WTC11 (cell line): Measurements from ENCODE around the gene ADCY3. TPM values are rescaled to one million over a fixed set of nuclear protein-coding genes. Genes with fewer than 3 reads are reported as not detected.

Experiments
- ATAC-seq: fragments of 200-7000 bp; cut with Tn5 transposase; 2 replicates; pipeline ENCODE4 v1.10.0; 2021; ENCODE audit warnings: mild to moderate bottlenecking, moderate library complexity
- CTCF ChIA-PET: fragments of 300-600 bp; sonication (Branson Sonifier 250); formaldehyde crosslinking; loops from one replicate; lab custom pipeline; 2021; ENCODE audit warnings: antibody characterized with exemption; lab: Charles Lee
- POLR2A ChIA-PET: fragments of 350-600 bp; sonication (Branson Sonifier 250); formaldehyde crosslinking; loops from one replicate; lab custom pipeline; 2021; ENCODE audit warnings: antibody characterized with exemption; lab: Charles Lee
- DNase-seq: peaks from one replicate; pipeline ENCODE4 v3.0.0; 2021; ENCODE audit warnings: low spot score
- H3K27ac Mint-ChIP-seq: 2 replicates; pipeline ENCODE4 v1.8.0; 2021; ENCODE audit warnings: mixed read lengths
- H3K27me3 Mint-ChIP-seq: 2 replicates; pipeline ENCODE4 v1.8.0; 2021; ENCODE audit warnings: low read depth, mild to moderate bottlenecking, moderate library complexity, mixed read lengths
- H3K36me3 Mint-ChIP-seq: 2 replicates; pipeline ENCODE4 v1.8.0; 2021; ENCODE audit warnings: mixed read lengths
- H3K4me1 Mint-ChIP-seq: 2 replicates; pipeline ENCODE4 v1.8.0; 2022; ENCODE audit warnings: mixed read lengths
- H3K4me3 Mint-ChIP-seq: 2 replicates; pipeline ENCODE4 v1.8.0; 2021; ENCODE audit warnings: mild to moderate bottlenecking, moderate library complexity, mixed read lengths
- H3K9me3 Mint-ChIP-seq: 2 replicates; pipeline ENCODE4 v1.8.0; 2021; ENCODE audit warnings: mixed read lengths
- ARID4B ChIP-seq: sonication (generic); formaldehyde crosslinking; IDR thresholded peaks from 2 replicates; pipeline ENCODE4 v1.8.0; 2023; ENCODE audit warnings: missing genetic modification reagents, mild to moderate bottlenecking, borderline replicate concordance
- ATF2 ChIP-seq: sonication (generic); formaldehyde crosslinking; IDR thresholded peaks from 2 replicates; pipeline ENCODE4 v1.8.1; 2022; ENCODE audit warnings: low read depth, missing genetic modification reagents, borderline replicate concordance
- CREB1 ChIP-seq: sonication (generic); formaldehyde crosslinking; IDR thresholded peaks from 2 replicates; pipeline ENCODE4 v1.8.0; 2023; ENCODE audit warnings: mild to moderate bottlenecking, missing genetic modification reagents
- GTF2I ChIP-seq: fragments of 250-450 bp; sonication (Bioruptor Pico); conservative IDR thresholded peaks from 2 replicates; pipeline ENCODE4 v1.4.0; 2021; ENCODE audit warnings: mild to moderate bottlenecking
- JUN ChIP-seq: sonication (generic); formaldehyde crosslinking; IDR thresholded peaks from 2 replicates; pipeline ENCODE4 v1.8.0; 2023; ENCODE audit warnings: mild to moderate bottlenecking, missing genetic modification reagents
- MLX ChIP-seq: sonication (generic); formaldehyde crosslinking; IDR thresholded peaks from 2 replicates; pipeline ENCODE4 v1.8.1; 2023; ENCODE audit warnings: mild to moderate bottlenecking, missing genetic modification reagents, moderate library complexity
- NFYB ChIP-seq: sonication (generic); formaldehyde crosslinking; conservative IDR thresholded peaks from 2 replicates; pipeline ENCODE4 v1.8.0; 2022; ENCODE audit warnings: low read depth, missing genetic modification reagents
- PREB ChIP-seq: sonication (generic); formaldehyde crosslinking; IDR thresholded peaks from 2 replicates; pipeline ENCODE4 v1.8.1; 2022; ENCODE audit warnings: mild to moderate bottlenecking, missing genetic modification reagents, moderate library complexity, borderline replicate concordance
- STAT6 ChIP-seq: sonication (generic); formaldehyde crosslinking; conservative IDR thresholded peaks from 2 replicates; pipeline ENCODE4 v1.8.1; 2023; ENCODE audit warnings: mild to moderate bottlenecking, low read depth, missing genetic modification reagents, moderate library complexity
- TP53 ChIP-seq: sonication (generic); formaldehyde crosslinking; IDR thresholded peaks from 2 replicates; pipeline ENCODE4 v1.8.1; 2023; ENCODE audit warnings: mild to moderate bottlenecking, missing genetic modification reagents
- ZBTB43 ChIP-seq: sonication (generic); formaldehyde crosslinking; IDR thresholded peaks from 2 replicates; pipeline ENCODE4 v1.8.1; 2023; ENCODE audit warnings: mild to moderate bottlenecking, missing genetic modification reagents
- ZNF219 ChIP-seq: sonication (generic); formaldehyde crosslinking; IDR thresholded peaks from 2 replicates; pipeline ENCODE4 v1.8.0; 2023; ENCODE audit warnings: missing genetic modification reagents, mild to moderate bottlenecking, borderline replicate concordance
- ZNF232 ChIP-seq: sonication (generic); formaldehyde crosslinking; IDR thresholded peaks from 2 replicates; pipeline ENCODE4 v1.8.0; 2022; ENCODE audit warnings: mild to moderate bottlenecking, missing genetic modification reagents
- ZNF263 ChIP-seq: sonication (generic); formaldehyde crosslinking; IDR thresholded peaks from 2 replicates; pipeline ENCODE4 v1.8.1; 2022; ENCODE audit warnings: low read depth, mild to moderate bottlenecking, moderate library complexity, missing genetic modification reagents
- total RNA-seq: library from RNA; stranded (reverse); gene quantifications from 3 replicates; pipeline ENCODE4 v1.2.3, GENCODE V29; 2021

ADCY3 gene
- total RNA-seq, 1 experiment from 2014 or later, result 37.1 TPM

- TF ChIP-seq ARID4B (CRISPR knock-in tag), result no peak
- no peak for TF ChIP-seq ZNF232 (CRISPR knock-in tag)
- no peak for TF ChIP-seq PREB (CRISPR knock-in tag)
- TF ChIP-seq ZNF263, result no peak
Measured at GRCh38 chr2:24839729-24840128, 80.3 kb downstream of the ADCY3 start (continued).

GRCh38 chr2:24838541-24838940 lies 81.5 kb downstream of the ADCY3 start:
- DNase-seq (no peak), ATAC-seq (no peak)
- Mint-ChIP-seq H3K27ac (no peak overlapping the region), H3K4me3 (no peak overlapping the region), H3K9me3 (no peaks in the 10 kb centered on the region), H3K36me3 (peaks cover 27% of the 10 kb centered on the region), H3K4me1 (peaks cover 14% of the 10 kb centered on the region), H3K27me3 (no peaks in the 10 kb centered on the region)
- POLR2A ChIA-PET, result no interaction called here
- no peak for TF ChIP-seq PREB (CRISPR knock-in tag)
- no peak for TF ChIP-seq ATF2 (CRISPR knock-in tag)
- TF ChIP-seq ZNF219, result no peak
- TF ChIP-seq JUN (CRISPR knock-in tag), result no peak
- no peak for TF ChIP-seq ZNF232 (CRISPR knock-in tag)
- TF ChIP-seq CREB1 (CRISPR knock-in tag), result no peak
- no peak for TF ChIP-seq STAT6
- TF ChIP-seq NFYB, result no peak
- TF ChIP-seq ZBTB43 (CRISPR knock-in tag), result no peak
- TF ChIP-seq MLX (CRISPR knock-in tag), result no peak
- no peak for TF ChIP-seq GTF2I (CRISPR knock-in tag)
- no peak for TF ChIP-seq TP53 (CRISPR knock-in tag)
- TF ChIP-seq, all 79 proteins: peak for 0
- CTCF ChIA-PET, result interaction anchor here (0.7 to 3.1 kb wide), 2 partner anchors 8 to 44 kb away, joined by 3 to 10 read pairs; no protein-coding TSS in a partner anchor
